ENCODE results near the gene KIF26B. TPM values are rescaled to one million over a fixed set of nuclear protein-coding genes. Genes with fewer than 3 reads are reported as not detected.

The KIF26B gene
- total and polyA plus RNA-seq, 8 donors = 0.27 to 4.5 (median 0.63) TPM

DNA sequence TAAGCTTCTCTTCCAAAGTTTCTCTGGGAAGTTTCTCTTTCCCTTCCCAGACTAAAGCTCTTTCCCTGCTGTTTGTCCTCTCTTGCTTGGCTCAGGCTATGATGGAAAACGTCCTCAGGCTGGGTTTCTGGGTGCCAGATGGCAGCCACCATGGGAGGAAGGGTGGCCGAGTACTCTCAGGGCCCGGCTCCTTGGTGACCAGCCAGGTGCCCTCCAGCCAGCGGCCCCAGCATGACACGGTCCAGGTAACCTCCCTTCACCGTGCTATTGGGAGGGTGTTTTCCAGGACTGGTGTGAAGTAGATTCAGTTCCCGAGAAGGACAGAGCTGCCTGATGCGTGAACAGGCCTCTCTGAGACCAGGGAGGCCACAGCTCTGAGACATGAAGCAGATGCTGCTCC is 60.3 kb downstream of the KIF26B start:
- no peak for DNase-seq
- H3K27ac ChIP-seq = no peak overlapping the region
- no peak for FAIRE-seq
- 71 to 81% methylated on average over 8 of the region's 8 CpGs for WGBS, 2 donors
- H3K27me3 ChIP-seq = no peaks in the 10 kb centered on the region
- intact Hi-C loops (cut with DNase I) = no loop called here
- H3K36me3 ChIP-seq = no peaks in the 10 kb centered on the region
- no peak for ATAC-seq
- H3K4me1 ChIP-seq = no peaks in the 10 kb centered on the region
- H3K4me3 ChIP-seq = no peak overlapping the region
- TF ChIP-seq, protein P1, sequence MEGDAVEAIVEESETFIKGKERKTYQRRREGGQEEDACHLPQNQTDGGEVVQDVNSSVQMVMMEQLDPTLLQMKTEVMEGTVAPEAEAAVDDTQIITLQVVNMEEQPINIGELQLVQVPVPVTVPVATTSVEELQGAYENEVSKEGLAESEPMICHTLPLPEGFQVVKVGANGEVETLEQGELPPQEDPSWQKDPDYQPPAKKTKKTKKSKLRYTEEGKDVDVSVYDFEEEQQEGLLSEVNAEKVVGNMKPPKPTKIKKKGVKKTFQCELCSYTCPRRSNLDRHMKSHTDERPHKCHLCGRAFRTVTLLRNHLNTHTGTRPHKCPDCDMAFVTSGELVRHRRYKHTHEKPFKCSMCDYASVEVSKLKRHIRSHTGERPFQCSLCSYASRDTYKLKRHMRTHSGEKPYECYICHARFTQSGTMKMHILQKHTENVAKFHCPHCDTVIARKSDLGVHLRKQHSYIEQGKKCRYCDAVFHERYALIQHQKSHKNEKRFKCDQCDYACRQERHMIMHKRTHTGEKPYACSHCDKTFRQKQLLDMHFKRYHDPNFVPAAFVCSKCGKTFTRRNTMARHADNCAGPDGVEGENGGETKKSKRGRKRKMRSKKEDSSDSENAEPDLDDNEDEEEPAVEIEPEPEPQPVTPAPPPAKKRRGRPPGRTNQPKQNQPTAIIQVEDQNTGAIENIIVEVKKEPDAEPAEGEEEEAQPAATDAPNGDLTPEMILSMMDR (IDR thresholded peaks at IDR 0.05) = no peak
- H3K9me3 ChIP-seq = no peaks in the 10 kb centered on the region

- intact Hi-C loops (cut with DNase I) = no loop called here
- ATAC-seq = no peak
- 44 to 58% methylated on average over 11 of the region's 11 CpGs for WGBS, 2 donors
- TF ChIP-seq, protein P1 (IDR thresholded peaks at IDR 0.05) = no peak
- no peak for DNase-seq
- FAIRE-seq = no peak
- Histone ChIP-seq H3K4me3 (no peak overlapping the region), H3K27ac (no peak overlapping the region), H3K27me3 (no peaks in the 10 kb centered on the region), H3K36me3 (no peaks in the 10 kb centered on the region), H3K4me1 (no peaks in the 10 kb centered on the region), H3K9me3 (no peaks in the 10 kb centered on the region)
These were observed 61.8 kb downstream of the KIF26B start for GRCh38 chr1:245216366-245217115.

- WGBS, 2 donors = 72 to 76% methylated on average over 12 of the region's 12 CpGs
- FAIRE-seq = no peak
- H3K4me1 ChIP-seq = no peaks in the 10 kb centered on the region
- DNase-seq = no peak
- no peak overlapping the region for H3K27ac ChIP-seq
- no peak overlapping the region for H3K4me3 ChIP-seq
- H3K27me3 ChIP-seq = no peaks in the 10 kb centered on the region
- no peaks in the 10 kb centered on the region for H3K9me3 ChIP-seq
- no peaks in the 10 kb centered on the region for H3K36me3 ChIP-seq
- intact Hi-C loops (cut with DNase I) = no loop called here
- ATAC-seq = no peak
- TF ChIP-seq, protein P1 (IDR thresholded peaks at IDR 0.05) = no peak
These were observed 63.2 kb downstream of the KIF26B start for GRCh38 chr1:245217853-245218608.

DNA sequence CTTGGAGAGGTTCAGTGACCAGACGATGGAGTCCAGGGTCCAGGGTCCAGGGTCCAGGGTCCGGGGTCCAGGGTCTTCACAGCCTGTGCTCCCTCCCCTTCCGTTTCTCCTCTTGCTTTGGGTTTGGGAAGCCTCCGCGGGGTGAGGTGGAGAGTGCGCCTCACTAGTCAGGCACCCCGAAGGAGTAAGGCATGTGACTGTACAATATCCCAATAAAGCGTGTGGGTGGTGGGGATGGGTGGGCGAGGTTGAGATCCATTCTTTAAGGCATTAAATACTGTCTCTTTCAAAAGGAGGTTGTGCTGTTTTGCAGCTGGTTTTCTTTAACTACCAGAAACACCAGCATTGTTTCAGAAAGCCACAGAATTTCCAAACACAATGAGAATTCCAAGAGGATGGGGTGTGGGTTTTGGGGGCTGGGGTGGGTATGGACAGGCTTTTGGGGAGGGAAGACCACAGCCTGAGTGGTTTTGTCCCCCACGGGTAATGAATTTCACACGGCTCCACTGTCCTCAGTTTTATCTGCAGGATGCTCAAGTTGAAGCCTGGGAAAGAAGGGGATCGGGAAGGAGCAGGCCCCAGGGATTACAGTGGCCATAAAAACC is 65.7 kb downstream of the KIF26B start:
- WGBS, 2 donors = 69 to 79% methylated on average over 12 of the region's 12 CpGs
- Histone ChIP-seq H3K9me3 (no peaks in the 10 kb centered on the region), H3K36me3 (no peaks in the 10 kb centered on the region), H3K27me3 (no peaks in the 10 kb centered on the region), H3K4me1 (no peaks in the 10 kb centered on the region), H3K4me3 (no peak overlapping the region), H3K27ac (no peak overlapping the region)
- intact Hi-C loops (cut with DNase I) = no loop called here
- no peak for DNase-seq
- TF ChIP-seq, protein P1 (IDR thresholded peaks at IDR 0.05) = no peak
- FAIRE-seq = no peak
- no peak for ATAC-seq

Measured in pancreas (tissue), 10 donors.